RWPE2 (cell line): ENCODE results near the gene MFSD11.
"Not testable (repeated sequence)": the region's sequence is repeated elsewhere in the genome, so short reads cannot be mapped to it uniquely, and the experiment has no call there.

Experiments
- ATAC-seq: fragments of 200-7000 bp; cut with Tn5 transposase; 3 replicates; pipeline ENCODE4 v1.9.1; 2021; ENCODE audit warnings: low read depth
- DNase-seq: peaks from one replicate; pipeline ENCODE4 v3.0.0-alpha.2; 2020; ENCODE audit warnings: low spot score
- H3K27ac ChIP-seq: fragments of 450-650 bp; 2 replicates; pipeline ENCODE4 v1.5.1; 2017; ENCODE audit warnings: mild to moderate bottlenecking; ENCODE audit not compliant: poor library complexity, severe bottlenecking
- H3K27me3 ChIP-seq: fragments of 250-450 bp; sonication (Bioruptor Pico); 2 replicates; pipeline ENCODE4 v1.5.1; 2021; ENCODE audit warnings: mild to moderate bottlenecking, moderate library complexity; ENCODE audit not compliant: insufficient read depth, poor library complexity, severe bottlenecking
- H3K36me3 ChIP-seq: fragments of 250-450 bp; sonication (Bioruptor Pico); 2 replicates; pipeline ENCODE4 v1.5.1; 2020; ENCODE audit warnings: low read depth, mild to moderate bottlenecking, moderate library complexity
- H3K4me1 ChIP-seq: fragments of 250-450 bp; sonication (Bioruptor Pico); 2 replicates; pipeline ENCODE4 v1.5.1; 2021; ENCODE audit warnings: mild to moderate bottlenecking, moderate library complexity; ENCODE audit not compliant: insufficient read depth, poor library complexity, severe bottlenecking
- H3K4me3 ChIP-seq: fragments of 250-450 bp; sonication (Bioruptor Pico); 2 replicates; pipeline ENCODE4 v1.5.1; 2021; ENCODE audit warnings: mild to moderate bottlenecking, moderate library complexity; ENCODE audit not compliant: severe bottlenecking
- H3K9me3 ChIP-seq: fragments of 250-450 bp; sonication (Bioruptor Pico); 2 replicates; pipeline ENCODE4 v1.5.1; 2021; ENCODE audit warnings: mild to moderate bottlenecking, moderate library complexity; ENCODE audit not compliant: severe bottlenecking
- TF ChIP-seq, protein P1 (sequence below): fragments of 450-650 bp; IDR thresholded peaks from one replicate; pipeline ENCODE4 v1.5.1; 2017; ENCODE audit warnings: mild to moderate bottlenecking, moderate library complexity; ENCODE audit not compliant: poor library complexity, severe bottlenecking

MFSD11 gene

DNA sequence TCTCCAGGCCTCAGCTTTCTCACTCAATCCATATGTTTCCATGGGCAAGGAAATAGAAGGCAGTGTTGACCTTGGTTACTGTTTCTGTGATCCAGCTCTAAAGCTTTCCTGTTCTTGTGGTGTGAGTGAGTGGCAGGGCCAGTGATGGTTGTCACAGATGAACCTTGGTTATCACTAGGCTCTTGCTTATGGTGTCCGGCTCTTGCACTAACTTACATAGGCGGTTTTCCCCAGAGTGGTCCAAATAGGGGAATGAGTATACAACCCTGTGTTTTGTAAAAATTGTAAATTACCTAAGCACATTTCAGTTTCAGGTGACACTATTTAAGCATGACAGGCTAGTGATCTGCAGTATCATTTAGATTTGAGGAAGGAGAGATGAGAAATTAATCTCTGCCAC is 6.8 kb downstream of the MFSD11 start:
- TF ChIP-seq, protein P1, sequence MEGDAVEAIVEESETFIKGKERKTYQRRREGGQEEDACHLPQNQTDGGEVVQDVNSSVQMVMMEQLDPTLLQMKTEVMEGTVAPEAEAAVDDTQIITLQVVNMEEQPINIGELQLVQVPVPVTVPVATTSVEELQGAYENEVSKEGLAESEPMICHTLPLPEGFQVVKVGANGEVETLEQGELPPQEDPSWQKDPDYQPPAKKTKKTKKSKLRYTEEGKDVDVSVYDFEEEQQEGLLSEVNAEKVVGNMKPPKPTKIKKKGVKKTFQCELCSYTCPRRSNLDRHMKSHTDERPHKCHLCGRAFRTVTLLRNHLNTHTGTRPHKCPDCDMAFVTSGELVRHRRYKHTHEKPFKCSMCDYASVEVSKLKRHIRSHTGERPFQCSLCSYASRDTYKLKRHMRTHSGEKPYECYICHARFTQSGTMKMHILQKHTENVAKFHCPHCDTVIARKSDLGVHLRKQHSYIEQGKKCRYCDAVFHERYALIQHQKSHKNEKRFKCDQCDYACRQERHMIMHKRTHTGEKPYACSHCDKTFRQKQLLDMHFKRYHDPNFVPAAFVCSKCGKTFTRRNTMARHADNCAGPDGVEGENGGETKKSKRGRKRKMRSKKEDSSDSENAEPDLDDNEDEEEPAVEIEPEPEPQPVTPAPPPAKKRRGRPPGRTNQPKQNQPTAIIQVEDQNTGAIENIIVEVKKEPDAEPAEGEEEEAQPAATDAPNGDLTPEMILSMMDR, result no peak
- Histone ChIP-seq H3K9me3 (no peaks in the 10 kb centered on the region), H3K27ac (no peak overlapping the region), H3K36me3 (peaks cover 53% of the 10 kb centered on the region), H3K27me3 (no peaks in the 10 kb centered on the region), H3K4me3 (no peak overlapping the region), H3K4me1 (no peaks in the 10 kb centered on the region)
- DNase-seq (no peak), ATAC-seq (no peak)

DNA sequence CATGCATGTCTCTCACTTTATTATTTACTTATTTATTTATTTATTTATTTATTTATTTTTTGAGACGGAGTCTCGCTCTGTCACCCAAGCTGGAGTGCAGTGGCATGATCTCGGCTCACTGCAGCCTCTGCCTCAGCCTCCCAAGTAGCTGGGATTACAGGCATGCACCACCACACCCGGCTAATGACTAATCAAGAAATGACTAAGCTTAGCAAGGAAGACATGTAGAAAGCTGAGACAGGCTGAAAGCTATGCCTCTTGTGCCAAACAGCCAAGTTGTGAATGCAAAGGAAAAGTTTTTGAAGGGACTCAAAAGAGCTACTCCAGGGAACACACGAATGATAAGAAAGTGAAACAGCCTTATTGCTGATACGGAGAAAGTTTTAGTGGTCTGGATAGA is 7.9 kb downstream of the MFSD11 start:
- H3K4me1 ChIP-seq, DNase-seq, H3K27me3 ChIP-seq, H3K27ac ChIP-seq, H3K4me3 ChIP-seq, H3K9me3 ChIP-seq: not testable (repeated sequence)
- peaks cover 50% of the 10 kb centered on the region for H3K36me3 ChIP-seq
- ATAC-seq, result peak; percentile 35; the same call in 2 of the 3 replicates

DNA sequence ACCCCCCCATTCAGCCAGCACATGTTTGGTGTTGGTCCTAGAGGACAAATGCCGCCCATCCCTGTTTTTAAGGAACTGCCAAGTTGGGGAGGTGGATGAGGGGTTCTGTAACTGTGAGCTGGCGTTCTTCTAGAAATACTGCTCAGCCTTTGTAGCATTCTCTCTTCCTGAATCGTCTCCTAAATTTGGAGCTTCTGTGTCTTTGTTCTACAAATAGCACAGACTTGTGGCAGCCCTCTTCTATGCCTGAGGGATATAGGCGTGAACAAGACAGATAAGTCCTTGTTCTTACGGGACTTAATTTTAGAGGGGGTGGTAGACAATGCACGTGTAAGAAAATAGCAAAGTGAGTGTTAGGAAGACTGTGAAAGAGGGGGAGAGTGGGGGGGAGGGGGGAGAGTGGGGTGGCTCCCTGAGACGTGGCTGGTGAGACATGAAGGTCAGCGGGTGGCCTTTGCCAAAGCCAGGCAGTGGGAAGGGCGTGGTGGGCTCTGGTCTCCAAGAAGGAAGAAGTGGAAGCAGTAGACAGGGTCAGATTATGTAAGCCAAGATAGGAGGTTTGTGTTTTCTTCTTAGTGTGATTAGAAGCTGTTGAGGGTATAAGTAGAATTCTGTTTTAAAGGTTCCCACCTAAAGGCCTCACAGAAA is 9.9 kb downstream of the MFSD11 start:
- TF ChIP-seq, protein P1, result no peak
- H3K4me1 ChIP-seq, result no peaks in the 10 kb centered on the region
- H3K36me3 ChIP-seq, result peaks cover 31% of the 10 kb centered on the region
- DNase-seq, result no peak
- ATAC-seq, result no peak
- no peak overlapping the region for H3K27ac ChIP-seq
- H3K4me3 ChIP-seq, result no peak overlapping the region
- no peaks in the 10 kb centered on the region for H3K9me3 ChIP-seq
- H3K27me3 ChIP-seq, result no peaks in the 10 kb centered on the region

DNA sequence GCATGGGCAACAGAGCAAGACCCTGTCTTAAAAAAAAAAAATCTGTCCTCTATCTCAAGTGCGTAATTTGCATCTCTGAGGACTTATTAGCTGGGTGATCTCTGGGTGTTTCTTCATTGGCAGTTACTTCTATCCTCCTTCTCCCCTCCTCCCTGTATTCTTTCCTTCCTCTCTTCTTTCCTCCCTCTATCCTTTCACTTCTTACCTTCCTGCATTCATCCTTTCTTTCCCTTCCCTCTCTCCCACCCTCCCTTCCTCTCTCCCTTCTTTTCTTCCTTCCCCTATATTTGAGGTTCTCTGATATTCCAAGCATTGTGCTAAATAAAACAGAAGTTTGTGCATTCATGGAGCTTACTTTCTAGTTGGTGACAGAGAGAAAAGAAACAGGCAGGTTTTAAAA is 10.7 kb downstream of the MFSD11 start:
- Histone ChIP-seq H3K9me3 (no peaks in the 10 kb centered on the region), H3K27ac (no peak overlapping the region), H3K4me1 (peaks cover 4% of the 10 kb centered on the region), H3K27me3 (no peaks in the 10 kb centered on the region), H3K4me3 (no peak overlapping the region), H3K36me3 (peaks cover 22% of the 10 kb centered on the region)
- TF ChIP-seq, protein P1, result no peak
- ATAC-seq, result no peak
- DNase-seq, result no peak

DNA sequence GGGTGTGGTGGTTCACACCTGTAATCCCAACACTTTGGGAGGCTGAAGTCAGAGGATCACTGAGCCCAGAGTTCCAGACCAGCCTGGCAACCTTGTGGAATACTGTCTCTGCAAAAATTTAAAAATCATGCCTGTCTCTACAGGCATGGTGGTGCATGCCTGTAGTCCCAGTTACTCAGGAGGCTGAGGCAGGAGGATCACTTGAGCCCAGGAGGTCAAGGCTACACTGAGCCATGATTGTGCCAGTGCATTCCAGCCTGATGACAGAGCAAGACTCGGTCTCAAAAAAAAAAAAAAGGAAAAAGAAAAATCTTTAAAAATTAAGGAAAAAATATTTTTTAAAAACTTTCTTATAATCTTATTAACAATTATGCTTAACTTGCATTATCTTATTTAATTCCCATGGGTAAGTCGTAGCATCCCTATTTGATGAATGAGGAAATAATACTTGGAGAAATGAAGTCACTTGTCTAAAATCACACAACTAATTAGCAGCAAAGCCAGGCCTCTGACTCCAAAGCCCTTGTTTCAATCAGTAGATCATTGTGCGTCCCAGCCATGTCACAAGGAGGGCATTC is 13.6 kb downstream of the MFSD11 start:
- Histone ChIP-seq H3K9me3 (no peaks in the 10 kb centered on the region), H3K27ac (no peak overlapping the region), H3K4me3 (no peak overlapping the region), H3K27me3 (no peaks in the 10 kb centered on the region), H3K4me1 (peaks cover 4% of the 10 kb centered on the region), H3K36me3 (peaks cover 13% of the 10 kb centered on the region)
- TF ChIP-seq, protein P1, result no peak
- ATAC-seq (no peak), DNase-seq (no peak)
